ENCODE measurements around the gene HRAS. TPM values are rescaled to one million over a fixed set of nuclear protein-coding genes. Genes with fewer than 3 reads are reported as not detected.

Gene HRAS
- total and polyA plus RNA-seq, 10 of the 15 experiments (the other 5 are each of a cell fraction or from before 2014, with no cell fraction given): 2.8 to 72.4 (median 31.7) TPM

DNA sequence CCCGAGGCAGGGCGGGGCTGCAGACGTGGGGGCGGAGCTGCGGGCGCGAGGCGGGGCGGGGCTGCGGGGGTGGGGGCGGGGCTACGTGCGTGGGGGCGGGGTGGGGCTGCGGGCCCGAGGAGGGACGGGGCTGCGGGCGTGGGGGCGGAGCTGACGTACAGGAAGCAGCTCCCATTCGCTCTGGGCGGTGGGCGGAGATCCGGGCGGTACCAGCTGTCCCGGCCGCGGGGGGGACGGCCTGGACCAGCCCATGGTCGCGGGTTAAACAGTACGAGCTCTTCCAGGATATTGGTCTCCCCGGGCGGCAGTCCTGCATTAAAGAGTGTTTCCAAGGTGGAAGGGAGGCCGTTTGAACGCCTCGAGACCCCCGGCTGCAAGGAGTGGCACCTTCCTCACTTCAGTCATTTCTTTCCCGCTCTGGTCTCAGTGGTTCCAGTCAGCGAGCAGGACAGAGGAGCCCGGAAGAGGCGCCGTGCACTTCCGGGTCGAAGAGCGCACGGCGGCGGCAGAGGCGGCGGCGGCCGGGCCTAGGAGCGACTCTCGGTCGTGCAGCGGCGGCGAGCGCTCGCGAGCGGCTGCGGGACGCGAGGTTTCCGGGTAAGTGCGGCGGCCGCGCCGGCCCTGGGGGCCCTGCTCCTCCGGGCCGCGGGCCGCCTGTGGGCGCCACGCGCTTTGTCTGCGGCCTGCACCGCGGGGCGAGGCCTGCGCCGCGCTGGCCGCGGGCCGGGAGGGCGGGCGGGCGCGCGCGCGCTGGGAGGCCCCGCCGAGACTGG, 40.8 kb upstream of the HRAS start, which contains the start of gene PHRF1 (continued):
- TF ChIP-seq, protein P1, sequence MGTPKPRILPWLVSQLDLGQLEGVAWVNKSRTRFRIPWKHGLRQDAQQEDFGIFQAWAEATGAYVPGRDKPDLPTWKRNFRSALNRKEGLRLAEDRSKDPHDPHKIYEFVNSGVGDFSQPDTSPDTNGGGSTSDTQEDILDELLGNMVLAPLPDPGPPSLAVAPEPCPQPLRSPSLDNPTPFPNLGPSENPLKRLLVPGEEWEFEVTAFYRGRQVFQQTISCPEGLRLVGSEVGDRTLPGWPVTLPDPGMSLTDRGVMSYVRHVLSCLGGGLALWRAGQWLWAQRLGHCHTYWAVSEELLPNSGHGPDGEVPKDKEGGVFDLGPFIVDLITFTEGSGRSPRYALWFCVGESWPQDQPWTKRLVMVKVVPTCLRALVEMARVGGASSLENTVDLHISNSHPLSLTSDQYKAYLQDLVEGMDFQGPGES (IDR thresholded peaks at IDR 0.05): peak; percentile 70
- TF ChIP-seq ESRRA (IDR thresholded peaks at IDR 0.05; ENCODE audit: low read length) (no peak), CHD4 (IDR thresholded peaks at IDR 0.05) (no peak), JUNB (IDR thresholded peaks at IDR 0.05) (no peak), ATF7 (IDR thresholded peaks at IDR 0.05; ENCODE audit: low read depth) (peak; percentile 100), SPI1 (IDR thresholded peaks at IDR 0.05; ENCODE audit: borderline replicate concordance, insufficient read depth, low read depth, low read length) (0 out of 2 replicates have a peak, but pooled peaks have one; percentile 2), HDGF (IDR thresholded peaks at IDR 0.05) (peak; percentile 75; the same call in 1 of the 2 replicates), SMARCA5 (IDR thresholded peaks at IDR 0.05) (0 out of 2 replicates have a peak, but pooled peaks have one; percentile 64), KAT2A (conservative IDR thresholded peaks at IDR 0.05; ENCODE audit: control insufficient read depth, low read depth, low read length) (no peak), ZZZ3 (IDR thresholded peaks at IDR 0.05; ENCODE audit: control insufficient read depth, insufficient read length, low read depth) (no peak), SIN3A (IDR thresholded peaks at IDR 0.05; ENCODE audit: low read depth, low read length) (peak; percentile 85; the same call in 1 of the 2 replicates), JUND (IDR thresholded peaks at IDR 0.05; ENCODE audit: low read depth, low read length) (peak; percentile 100), SREBF1 (IDR thresholded peaks at IDR 0.05; ENCODE audit: low read length) (peak; percentile 100), YBX1 (IDR thresholded peaks at IDR 0.05) (no peak), BACH1 (IDR thresholded peaks at IDR 0.05; ENCODE audit: borderline replicate concordance) (peak; percentile 75), ZNF622 (IDR thresholded peaks at IDR 0.05) (no peak), MYB (IDR thresholded peaks at IDR 0.05; ENCODE audit: borderline replicate concordance, low read depth, low read length) (no peak), SIX5 (IDR thresholded peaks at IDR 0.05; ENCODE audit: low read depth, low read length, severe bottlenecking) (peak; percentile 49), RUNX3 (IDR thresholded peaks at IDR 0.05; ENCODE audit: low read length) (peak; percentile 63), STAT1 (conservative IDR thresholded peaks at IDR 0.05) (peak; percentile 96), RBBP5 (conservative IDR thresholded peaks at IDR 0.05) (no peak), PAX5 (IDR thresholded peaks at IDR 0.05; ENCODE audit: borderline replicate concordance, low read depth, low read length) (peak; percentile 95), ZSCAN29 (IDR thresholded peaks at IDR 0.05) (peak; percentile 44; the same call in 1 of the 2 replicates), HCFC1 (IDR thresholded peaks at IDR 0.05; ENCODE audit: low read length) (peak; percentile 67)
- TF ChIP-seq, protein P2, sequence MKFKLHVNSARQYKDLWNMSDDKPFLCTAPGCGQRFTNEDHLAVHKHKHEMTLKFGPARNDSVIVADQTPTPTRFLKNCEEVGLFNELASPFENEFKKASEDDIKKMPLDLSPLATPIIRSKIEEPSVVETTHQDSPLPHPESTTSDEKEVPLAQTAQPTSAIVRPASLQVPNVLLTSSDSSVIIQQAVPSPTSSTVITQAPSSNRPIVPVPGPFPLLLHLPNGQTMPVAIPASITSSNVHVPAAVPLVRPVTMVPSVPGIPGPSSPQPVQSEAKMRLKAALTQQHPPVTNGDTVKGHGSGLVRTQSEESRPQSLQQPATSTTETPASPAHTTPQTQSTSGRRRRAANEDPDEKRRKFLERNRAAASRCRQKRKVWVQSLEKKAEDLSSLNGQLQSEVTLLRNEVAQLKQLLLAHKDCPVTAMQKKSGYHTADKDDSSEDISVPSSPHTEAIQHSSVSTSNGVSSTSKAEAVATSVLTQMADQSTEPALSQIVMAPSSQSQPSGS (IDR thresholded peaks at IDR 0.05; ENCODE audit: low read length): no peak
- TF ChIP-seq, protein P3, sequence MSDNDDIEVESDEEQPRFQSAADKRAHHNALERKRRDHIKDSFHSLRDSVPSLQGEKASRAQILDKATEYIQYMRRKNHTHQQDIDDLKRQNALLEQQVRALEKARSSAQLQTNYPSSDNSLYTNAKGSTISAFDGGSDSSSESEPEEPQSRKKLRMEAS (IDR thresholded peaks at IDR 0.05; ENCODE audit: low read depth, low read length): no peak; the same call in 1 of the 2 replicates
- TF ChIP-seq, protein P4, sequence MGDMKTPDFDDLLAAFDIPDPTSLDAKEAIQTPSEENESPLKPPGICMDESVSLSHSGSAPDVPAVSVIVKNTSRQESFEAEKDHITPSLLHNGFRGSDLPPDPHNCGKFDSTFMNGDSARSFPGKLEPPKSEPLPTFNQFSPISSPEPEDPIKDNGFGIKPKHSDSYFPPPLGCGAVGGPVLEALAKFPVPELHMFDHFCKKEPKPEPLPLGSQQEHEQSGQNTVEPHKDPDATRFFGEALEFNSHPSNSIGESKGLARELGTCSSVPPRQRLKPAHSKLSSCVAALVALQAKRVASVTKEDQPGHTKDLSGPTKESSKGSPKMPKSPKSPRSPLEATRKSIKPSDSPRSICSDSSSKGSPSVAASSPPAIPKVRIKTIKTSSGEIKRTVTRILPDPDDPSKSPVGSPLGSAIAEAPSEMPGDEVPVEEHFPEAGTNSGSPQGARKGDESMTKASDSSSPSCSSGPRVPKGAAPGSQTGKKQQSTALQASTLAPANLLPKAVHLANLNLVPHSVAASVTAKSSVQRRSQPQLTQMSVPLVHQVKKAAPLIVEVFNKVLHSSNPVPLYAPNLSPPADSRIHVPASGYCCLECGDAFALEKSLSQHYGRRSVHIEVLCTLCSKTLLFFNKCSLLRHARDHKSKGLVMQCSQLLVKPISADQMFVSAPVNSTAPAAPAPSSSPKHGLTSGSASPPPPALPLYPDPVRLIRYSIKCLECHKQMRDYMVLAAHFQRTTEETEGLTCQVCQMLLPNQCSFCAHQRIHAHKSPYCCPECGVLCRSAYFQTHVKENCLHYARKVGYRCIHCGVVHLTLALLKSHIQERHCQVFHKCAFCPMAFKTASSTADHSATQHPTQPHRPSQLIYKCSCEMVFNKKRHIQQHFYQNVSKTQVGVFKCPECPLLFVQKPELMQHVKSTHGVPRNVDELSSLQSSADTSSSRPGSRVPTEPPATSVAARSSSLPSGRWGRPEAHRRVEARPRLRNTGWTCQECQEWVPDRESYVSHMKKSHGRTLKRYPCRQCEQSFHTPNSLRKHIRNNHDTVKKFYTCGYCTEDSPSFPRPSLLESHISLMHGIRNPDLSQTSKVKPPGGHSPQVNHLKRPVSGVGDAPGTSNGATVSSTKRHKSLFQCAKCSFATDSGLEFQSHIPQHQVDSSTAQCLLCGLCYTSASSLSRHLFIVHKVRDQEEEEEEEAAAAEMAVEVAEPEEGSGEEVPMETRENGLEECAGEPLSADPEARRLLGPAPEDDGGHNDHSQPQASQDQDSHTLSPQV (IDR thresholded peaks at IDR 0.05): no peak
